ENCODE data around the gene PALLD.

The PALLD gene

DNA sequence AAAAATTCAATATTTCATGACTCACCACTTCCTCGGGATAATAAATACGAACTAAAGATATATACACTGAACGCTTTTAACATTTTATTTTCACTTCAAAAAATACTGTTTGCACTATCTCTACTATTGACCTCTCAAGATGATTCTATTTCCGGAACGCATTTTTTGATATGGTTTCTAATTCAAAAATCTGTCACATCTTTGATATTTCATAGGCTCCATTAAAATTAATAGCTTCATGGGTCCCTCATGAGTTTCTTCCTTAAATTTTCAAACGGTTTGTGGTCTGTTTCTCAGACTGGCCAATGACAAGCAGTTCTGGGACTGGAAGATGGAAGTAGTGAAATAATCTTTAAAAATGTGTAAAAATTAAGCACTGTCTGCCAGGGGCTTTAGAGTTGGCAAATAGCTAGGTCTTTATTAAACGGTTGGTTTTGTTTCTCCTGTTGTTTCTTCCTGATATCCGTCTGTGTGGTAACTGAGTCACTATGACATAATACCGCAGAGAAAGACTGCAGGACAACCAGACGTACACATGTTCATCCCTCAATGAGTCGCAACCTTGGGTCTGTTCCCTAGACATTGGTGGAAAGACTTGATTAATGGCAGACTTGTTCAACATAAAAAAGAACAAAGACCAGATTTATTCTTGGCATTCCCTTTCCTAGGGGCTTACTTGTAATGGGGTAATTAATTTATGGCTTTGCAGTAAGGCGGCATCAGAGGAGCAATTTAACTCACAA is 133.8 kb downstream of the PALLD start:
- DNase-seq, result no peak

GRCh38 chr4:168631241-168632162 is 134.7 kb downstream of the PALLD start:
- DNase-seq, result peak; percentile 88

- peak; percentile 49 for DNase-seq
Measured at GRCh38 chr4:168632301-168632725, 135.5 kb downstream of the PALLD start.

DNA sequence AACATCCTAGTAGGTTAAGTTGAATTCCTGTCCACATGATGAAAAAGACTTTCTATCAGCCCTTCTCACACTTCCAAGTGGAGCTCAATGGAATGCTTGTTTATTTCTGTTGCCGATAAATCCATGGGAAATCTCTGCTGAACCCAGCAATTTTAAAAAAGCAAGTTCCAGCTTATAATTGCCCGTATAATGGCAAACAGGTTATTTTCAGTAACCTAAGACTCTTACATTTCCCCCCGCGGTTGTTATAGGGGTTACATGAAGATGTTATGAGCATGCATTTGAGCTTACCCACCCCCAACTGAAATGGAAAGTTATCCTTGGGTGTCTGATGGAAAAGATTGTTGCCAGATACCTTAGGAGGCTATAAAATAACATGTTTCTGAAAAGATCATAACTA is 136.2 kb downstream of the PALLD start:
- no peak for DNase-seq

GRCh38 chr4:168633496-168633895 is 136.6 kb downstream of the PALLD start:
- no peak for DNase-seq

DNA sequence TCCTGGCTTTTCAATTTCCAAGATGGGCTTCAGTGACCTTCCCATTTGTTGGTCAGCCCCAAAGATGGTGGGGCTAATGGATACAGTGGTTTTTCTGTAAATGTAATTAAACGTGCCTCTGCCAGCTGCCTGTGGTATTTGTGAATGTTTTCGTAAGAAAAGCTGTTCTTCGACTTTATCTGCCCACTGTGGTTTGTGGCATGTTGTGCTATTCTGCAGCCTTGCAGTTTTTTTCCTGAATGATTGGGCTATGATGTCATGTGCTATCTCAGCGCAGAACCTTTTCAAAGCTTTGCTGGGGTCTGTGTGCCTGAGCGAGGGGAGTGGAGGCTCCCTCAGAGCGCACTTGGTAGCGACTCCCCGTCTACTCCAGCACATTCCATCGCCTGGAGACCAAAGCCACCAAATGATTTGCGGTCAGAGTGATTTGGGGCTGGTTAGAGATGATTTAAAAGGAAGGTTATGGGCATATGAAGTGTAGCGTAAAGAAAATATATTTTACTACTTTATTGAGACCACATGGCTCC is 137.5 kb downstream of the PALLD start:
- DNase-seq, result peak; percentile 83

DNA sequence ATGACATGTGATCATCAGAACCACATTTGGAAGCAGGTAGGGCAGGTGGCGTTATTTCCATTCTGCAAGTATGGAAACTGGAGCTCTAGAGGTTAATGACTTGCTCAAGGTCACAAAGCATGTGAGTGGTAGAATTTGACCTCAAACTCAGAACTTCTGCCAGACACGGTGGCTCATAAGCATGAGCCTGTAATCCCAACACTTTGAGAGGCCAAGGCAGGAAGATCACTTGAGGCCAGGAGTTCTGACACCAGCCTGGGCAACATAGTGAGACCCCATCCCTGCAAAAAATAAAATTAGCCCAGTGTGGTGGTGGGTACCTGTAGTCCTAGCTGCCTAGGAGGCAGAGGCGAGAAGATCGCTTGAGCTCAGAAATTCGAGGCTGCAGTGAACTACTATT is 139.2 kb downstream of the PALLD start:
- no peak for DNase-seq

- no peak for DNase-seq
Measured at GRCh38 chr4:168636506-168637196, 139.8 kb downstream of the PALLD start.

DNA sequence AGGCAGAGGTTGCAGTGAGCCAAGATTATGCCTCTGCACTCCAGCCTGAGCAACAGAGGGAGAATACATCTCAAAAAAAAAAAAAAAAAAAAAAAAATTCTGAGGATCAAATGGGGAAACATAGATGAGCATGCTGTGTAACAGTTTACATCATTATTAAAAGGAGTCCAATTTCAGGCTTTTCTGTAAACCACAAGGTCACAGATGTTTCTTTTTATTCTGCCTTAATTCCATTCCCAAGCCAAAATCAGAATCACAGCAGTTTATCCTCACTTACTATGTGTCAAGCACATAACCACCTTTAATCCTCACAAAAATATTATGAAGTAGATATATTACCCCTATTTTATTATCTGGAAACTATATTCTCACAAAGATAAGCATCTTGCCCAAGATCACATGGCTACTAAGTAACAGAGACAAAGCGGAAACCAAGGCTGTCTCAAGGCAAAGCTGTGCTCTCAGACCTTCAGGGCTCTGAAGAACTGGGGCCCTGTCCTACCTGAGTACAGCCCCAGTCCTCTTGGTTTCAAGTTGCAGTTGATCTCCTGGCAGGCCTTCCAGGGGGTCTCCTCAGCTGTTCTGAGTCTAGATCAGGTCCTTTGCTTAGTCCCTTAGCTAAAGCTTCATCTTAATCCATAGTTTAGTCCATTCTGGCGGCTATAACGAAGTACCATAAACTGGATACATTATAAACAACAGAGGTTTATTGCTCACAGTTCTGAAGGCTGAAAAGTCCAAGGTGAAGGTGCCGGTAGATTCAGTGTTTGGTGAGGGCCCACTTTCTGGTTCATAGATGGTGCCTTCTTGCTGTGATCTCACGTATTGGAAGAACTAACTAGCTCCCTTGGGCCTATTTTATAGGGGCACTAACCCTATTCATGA is 141.3 kb downstream of the PALLD start:
- no peak for DNase-seq

DNA sequence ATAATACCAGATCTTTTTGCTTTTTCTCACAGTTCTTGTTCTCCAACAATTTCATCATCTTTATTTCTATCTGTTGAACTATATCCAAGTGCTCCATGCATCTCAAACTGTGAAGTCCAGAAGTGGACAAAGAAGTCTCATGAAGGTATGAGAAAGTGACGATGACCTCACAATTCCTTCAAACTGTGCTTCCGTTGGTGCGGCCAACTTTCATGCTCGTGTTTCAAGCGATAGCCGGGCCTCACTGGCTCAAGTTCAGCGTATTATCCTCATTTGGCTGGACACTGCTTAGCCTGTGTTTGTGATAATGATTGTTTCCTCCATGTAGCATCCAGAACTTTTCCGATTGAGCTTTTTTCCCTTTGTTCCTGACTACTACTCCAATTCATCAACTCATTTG is 143.1 kb downstream of the PALLD start:
- DNase-seq, result no peak

DNA sequence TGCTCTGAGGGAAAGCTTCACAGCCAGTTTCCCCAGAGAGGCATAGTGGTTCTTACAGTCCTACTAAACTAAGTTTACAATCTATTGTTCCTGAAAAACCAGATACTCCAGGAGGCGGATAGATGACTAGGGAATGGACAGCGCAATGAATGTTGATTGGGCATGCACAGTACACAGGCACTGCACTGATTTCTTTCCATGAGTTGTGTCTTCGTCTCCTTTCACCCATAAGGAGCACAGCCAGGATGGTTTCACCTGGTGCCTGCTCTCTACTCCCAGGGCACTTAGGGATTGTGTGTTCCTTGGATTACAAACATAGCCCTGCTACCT is 144.9 kb downstream of the PALLD start:
- DNase-seq, result no peak

- DNase-seq, result no peak
Measured at GRCh38 chr4:168642591-168642990, 145.7 kb downstream of the PALLD start.

DNA sequence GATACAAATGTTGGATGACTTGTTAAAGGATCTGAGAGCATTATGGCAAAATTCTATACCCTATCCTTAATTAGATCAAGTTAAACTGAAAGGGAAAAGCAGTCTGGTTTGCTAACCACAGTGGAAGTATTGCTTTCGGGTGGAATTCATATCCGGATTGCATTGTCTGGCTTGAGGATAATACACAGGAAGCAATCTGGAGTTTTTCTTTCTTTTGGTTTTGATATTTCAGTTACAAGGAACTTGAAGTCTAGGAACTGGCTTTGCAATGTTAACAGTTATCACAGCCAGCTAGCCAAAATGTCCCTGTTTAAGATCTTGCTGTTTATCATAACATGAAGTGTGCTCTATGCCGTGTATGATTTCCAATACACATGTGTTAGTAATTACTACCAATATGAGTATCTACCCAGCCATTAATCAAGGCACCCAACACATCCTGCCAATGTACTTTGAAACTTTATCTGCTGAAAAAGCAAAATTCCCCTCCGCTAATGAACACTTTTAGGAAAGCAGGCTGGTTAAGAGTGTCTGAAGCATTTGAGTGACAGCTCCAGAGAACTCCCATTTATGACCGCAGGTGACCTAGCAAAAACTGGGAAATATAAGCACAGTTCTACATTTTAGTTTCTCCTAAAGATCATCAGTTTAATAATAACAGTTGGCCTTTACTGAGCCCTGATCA is 146.4 kb downstream of the PALLD start:
- DNase-seq, result no peak

GRCh38 chr4:168643796-168644159 is 146.9 kb downstream of the PALLD start:
- no peak for DNase-seq

- no peak for DNase-seq
Measured at GRCh38 chr4:168646001-168646768, 149.3 kb downstream of the PALLD start.

DNA sequence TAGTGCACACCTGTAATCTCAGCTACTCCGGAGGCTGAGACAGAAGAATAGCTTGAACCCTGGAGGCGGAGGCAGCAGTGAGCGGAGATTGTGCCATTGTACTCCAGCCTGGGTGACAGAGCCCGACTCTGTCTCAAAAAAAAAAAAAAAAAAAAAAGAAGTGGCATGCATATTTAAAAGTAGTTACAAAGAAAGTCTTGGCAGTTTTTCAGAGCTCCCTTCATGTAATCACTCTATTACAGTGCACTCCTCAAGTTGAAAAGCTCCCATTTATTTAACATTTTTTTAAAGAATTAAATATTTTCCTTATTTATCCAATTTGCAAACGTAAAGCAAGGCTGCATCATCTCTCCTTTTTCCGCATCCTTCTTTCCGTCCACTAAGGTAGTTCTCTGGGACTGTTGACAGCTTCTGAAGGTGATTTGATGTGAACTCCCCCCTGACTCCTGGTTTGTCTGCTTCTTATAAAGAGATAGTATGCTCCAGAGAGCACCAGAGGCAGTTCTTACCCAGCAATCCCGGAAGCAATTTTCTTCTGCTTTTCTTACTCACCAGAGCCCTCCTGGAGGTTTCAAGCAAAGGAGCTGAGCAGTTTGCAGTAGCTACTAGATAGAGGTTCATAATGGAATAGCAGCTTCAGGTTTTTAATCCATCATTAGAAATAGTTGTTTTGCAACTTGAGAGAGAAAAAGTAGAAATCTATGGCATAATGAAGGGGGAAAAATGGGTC is 151.0 kb downstream of the PALLD start:
- DNase-seq, result no peak

DNA sequence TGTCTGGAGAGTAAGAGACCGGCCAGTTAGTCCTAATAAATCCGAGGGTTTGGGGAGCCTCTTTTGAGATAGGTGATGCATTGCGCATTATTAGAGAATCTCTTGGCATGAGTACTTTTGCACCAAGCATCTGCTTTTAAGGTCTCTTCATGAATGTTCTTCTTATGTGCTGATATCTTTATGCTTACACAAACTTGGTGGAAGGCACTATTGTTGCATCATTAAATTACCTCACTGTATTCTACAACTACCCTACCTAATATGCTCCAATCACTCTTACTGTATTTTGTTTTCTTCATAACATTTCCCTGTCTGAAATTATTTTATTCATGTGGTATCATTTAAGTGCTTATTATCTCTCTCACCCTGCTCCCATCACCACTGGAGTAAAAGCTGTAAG is 151.6 kb downstream of the PALLD start:
- DNase-seq, result no peak

- DNase-seq, result no peak
Measured at GRCh38 chr4:168648929-168649328, 152.1 kb downstream of the PALLD start.

DNA sequence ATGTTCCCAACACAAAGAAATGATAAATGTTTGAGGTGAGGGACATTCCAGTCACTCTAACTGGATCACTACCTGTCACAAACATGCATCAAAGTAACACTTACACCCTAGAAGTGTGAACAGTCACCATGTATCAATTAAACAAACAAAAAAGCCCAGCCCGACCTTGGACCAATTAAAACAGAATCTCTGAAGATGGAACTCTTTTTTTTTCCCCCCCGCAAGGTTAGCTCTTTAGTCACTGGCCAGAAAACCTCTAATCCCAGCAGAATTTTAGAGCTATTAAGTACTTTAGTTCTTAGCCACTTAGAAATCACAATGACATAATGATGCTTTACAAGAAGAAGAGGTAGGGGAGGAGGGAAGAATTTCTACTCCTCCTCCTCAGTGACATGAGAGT is 154.5 kb downstream of the PALLD start:
- no peak for DNase-seq

DNA sequence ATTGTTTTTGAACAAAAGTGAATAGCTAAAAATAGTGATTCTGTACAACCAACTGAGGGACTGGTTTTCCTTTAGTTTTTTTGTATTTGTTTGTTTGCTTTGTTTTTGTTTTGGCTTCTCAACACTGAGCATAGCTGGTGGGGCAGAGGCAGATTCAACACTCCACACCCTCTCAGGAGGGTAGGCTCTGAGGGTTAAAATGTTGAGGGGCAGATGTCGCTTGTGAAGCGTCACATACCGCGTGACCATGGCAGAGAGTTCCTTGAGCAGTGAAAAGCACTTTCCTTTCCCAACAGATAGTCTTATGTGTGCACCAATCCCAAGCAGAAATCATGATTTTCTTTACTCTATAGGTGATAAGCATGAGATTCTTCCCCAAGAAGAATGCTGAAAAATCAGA is 155.0 kb downstream of the PALLD start:
- DNase-seq, result no peak

All from right hindlimb (tissue), 1 donor.